NCI-H510A (cell line): ENCODE data around the gene CLCN2.

Experiments used
- DNase-seq: peaks from one replicate; lab custom pipeline; 2025; lab: John Stamatoyannopoulos, UW

CLCN2 gene

DNA sequence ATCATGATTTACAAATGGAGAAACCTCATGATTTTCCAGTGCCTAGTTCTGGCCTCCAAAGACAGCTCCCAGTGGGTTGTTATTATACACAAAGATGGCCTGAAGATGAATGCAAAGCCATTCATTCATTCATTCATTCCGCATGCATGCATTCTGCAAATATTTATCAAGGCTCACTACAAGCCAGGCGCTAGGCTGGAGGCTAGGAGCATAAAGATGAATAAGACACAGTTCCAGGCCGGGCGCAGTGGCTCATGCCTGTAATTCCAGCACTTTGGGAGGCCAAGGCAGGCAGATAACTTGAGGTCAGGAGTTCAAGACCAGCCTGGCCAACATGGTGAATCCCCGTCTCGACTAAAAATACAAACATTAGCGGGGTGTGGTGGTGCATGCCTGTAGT is 64.8 kb downstream of the CLCN2 start:
- DNase-seq: no peak
